CD4-positive, alpha-beta memory T cell (primary cell): ENCODE data around the gene KSR1. TPM values are rescaled to one million over a fixed set of nuclear protein-coding genes. Genes with fewer than 3 reads are reported as not detected.
A peak's percentile ranks its signal among the peaks of the same experiment; 100 is the strongest.
"Not testable (repeated sequence)": the region's sequence is repeated elsewhere in the genome, so short reads cannot be mapped to it uniquely, and the experiment has no call there.

Experiments
- CTCF ChIA-PET: fragments of 350-600 bp; sonication (Branson Sonifier 250); formaldehyde crosslinking; loops from one replicate; lab custom pipeline; 2021; ENCODE audit warnings: inconsistent platforms; ENCODE audit not compliant: partially characterized antibody; lab: Charles Lee
- POLR2A ChIA-PET: fragments of 350-600 bp; sonication (Branson Sonifier 250); formaldehyde crosslinking; loops from one replicate; lab custom pipeline; 2021; ENCODE audit not compliant: partially characterized antibody; lab: Charles Lee
- DNase-seq, 5 donors: peaks; one replicate each; pipeline versions ENCODE4 v3.0.0 to v3.0.0-alpha.2; 2020 to 2022; ENCODE audit warnings: mixed read lengths in 1 of 5
- H3K27ac ChIP-seq: one replicate; pipeline ENCODE4 v1.7.0; 2013; ENCODE audit warnings: low read depth, low read length
- H3K27me3 ChIP-seq: 2 replicates; pipeline ENCODE4 v1.7.0; 2013; ENCODE audit warnings: mild to moderate bottlenecking, low read length, moderate library complexity; ENCODE audit not compliant: insufficient read depth
- H3K36me3 ChIP-seq: 2 replicates; pipeline ENCODE4 v1.7.0; 2013; ENCODE audit warnings: mild to moderate bottlenecking, low read length, moderate library complexity; ENCODE audit not compliant: insufficient read depth
- H3K4me1 ChIP-seq: 2 replicates; pipeline ENCODE4 v1.7.0; 2013; ENCODE audit warnings: mild to moderate bottlenecking, low read length, moderate library complexity; ENCODE audit not compliant: insufficient read depth
- H3K4me3 ChIP-seq, 2 donors: one replicate each; pipeline ENCODE4 v1.7.0; 2013; ENCODE audit warnings: low read length in 2 of 2, mild to moderate bottlenecking in 1 of 2
- H3K9me3 ChIP-seq, 2 donors: one replicate each; pipeline ENCODE4 v1.7.0; 2013; ENCODE audit warnings: low read length in 2 of 2, control low read depth in 1 of 2; ENCODE audit not compliant: control insufficient read depth in 1 of 2
- H3K27ac Mint-ChIP-seq, 7 donors: one replicate each; pipeline ENCODE4 v1.8.0; 2020 to 2021; ENCODE audit warnings: mixed read lengths in 7 of 7, mild to moderate bottlenecking in 6 of 7, inconsistent platforms in 3 of 7, moderate library complexity in 3 of 7
- H3K27me3 Mint-ChIP-seq, 2 donors: one replicate each; pipeline ENCODE4 v1.8.0; 2020 to 2021; ENCODE audit warnings: mixed read lengths in 2 of 2
- H3K36me3 Mint-ChIP-seq, 2 donors: one replicate each; pipeline ENCODE4 v1.8.0; 2020 to 2021; ENCODE audit warnings: mixed read lengths in 2 of 2, inconsistent platforms in 1 of 2, mild to moderate bottlenecking in 1 of 2
- H3K4me1 Mint-ChIP-seq, 4 donors: one replicate each; pipeline ENCODE4 v1.8.0; 2020 to 2021; ENCODE audit warnings: mixed read lengths in 4 of 4, mild to moderate bottlenecking in 1 of 4
- H3K4me3 Mint-ChIP-seq, 8 donors: one replicate each; pipeline ENCODE4 v1.8.0; 2020 to 2021; ENCODE audit warnings: mixed read lengths in 8 of 8, mild to moderate bottlenecking in 7 of 8, moderate library complexity in 6 of 8, inconsistent platforms in 3 of 8
- H3K9me3 Mint-ChIP-seq, 8 donors: one replicate each; pipeline ENCODE4 v1.8.0; 2020 to 2021; ENCODE audit warnings: mixed read lengths in 8 of 8, mild to moderate bottlenecking in 5 of 8, inconsistent platforms in 3 of 8, moderate library complexity in 1 of 8
- intact Hi-C: fragments of 100-400 bp; cut with micrococcal nuclease; formaldehyde crosslinking; loops from one replicate; pipeline ENCODE4 v1.15.1; 2023
- polyA plus RNA-seq, 2 donors: library from polyadenylated mRNA; unstranded; fragments of 300-500 nt; fragmentation: Illumina TruSeq; gene quantifications; one replicate each; pipeline ENCODE4 v1.2.3, GENCODE V29; 2021
- total RNA-seq, 2 experiments: library from RNA; stranded (reverse); gene quantifications; one replicate each; pipeline ENCODE4 v1.2.3, GENCODE V29; 2021

Gene KSR1
- total and polyA plus RNA-seq, 4 experiments from 2014 or later, result 0.77 to 40.0 (median 18.7) TPM

DNA sequence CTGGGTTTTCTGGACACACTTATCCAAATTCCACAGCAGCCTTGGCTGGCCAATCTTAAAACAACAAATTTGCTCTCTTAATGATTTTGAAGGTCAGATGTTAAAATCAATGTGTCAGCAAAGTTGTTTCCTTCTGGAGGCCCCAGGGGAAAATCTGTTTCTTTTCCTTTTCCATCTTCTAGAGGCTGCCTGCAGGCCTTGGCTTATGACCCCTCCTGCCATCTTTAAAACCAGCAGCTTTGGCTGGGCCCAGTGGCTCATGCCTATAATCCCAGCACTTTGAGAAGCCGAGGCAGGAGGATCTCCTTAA is 177.7 kb downstream of the KSR1 start:
- ChIA-PET POLR2A (no interaction called here), CTCF (interaction anchor here (1.5 to 6.0 kb wide), 3 partner anchors 17 to 32 kb away, joined by 5 to 51 read pairs (median 30); no protein-coding TSS in a partner anchor)
- no peak overlapping the region for H3K4me3 Mint-ChIP-seq
- Histone ChIP-seq H3K9me3 (no peaks in the 10 kb centered on the region), H3K27ac (no peak overlapping the region), H3K4me3 (no peak overlapping the region), H3K36me3 (peaks cover 3% of the 10 kb centered on the region), H3K4me1 (peaks cover 42% of the 10 kb centered on the region), H3K27me3 (no peaks in the 10 kb centered on the region)
- no peaks in the 10 kb centered on the region for H3K9me3 Mint-ChIP-seq
- H3K4me1 Mint-ChIP-seq, result peaks cover 28 to 57% (median 31%) of the 10 kb centered on the region in 4 donors
- H3K27me3 Mint-ChIP-seq, result no peaks in the 10 kb centered on the region
- peaks cover 10 to 12% of the 10 kb centered on the region in 2 donors for H3K36me3 Mint-ChIP-seq
- H3K27ac Mint-ChIP-seq, result peak overlapping the region in 1 of 7 donors; percentile 24
- intact Hi-C loops, result no loop called here
- no peak for DNase-seq

DNA sequence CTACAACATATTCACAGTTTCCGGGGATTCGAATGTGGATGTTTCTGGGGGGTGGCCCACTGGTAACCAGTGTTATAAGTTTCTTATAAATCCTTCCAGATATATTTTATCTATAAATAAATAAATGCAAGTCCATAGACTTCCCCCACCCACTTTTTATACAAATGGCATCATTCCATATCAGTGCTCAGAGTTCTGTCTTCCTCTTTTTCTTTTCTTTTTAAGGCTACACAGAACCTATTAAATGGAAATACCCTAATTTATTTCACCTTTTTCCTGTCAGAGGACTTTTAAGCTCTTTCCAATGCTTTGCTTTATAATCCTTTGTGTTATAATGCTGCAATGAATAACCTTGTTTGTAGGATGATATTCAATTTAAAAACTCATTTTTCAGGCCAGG is 178.5 kb downstream of the KSR1 start:
- peak overlapping the region in 5 of 7 donors; percentile 9 to 77 (median 53) for H3K27ac Mint-ChIP-seq
- H3K9me3 Mint-ChIP-seq, result no peaks in the 10 kb centered on the region
- peak overlapping the region in 2 of 8 donors; percentile 62 to 76 for H3K4me3 Mint-ChIP-seq
- Histone ChIP-seq H3K4me3 (no peak overlapping the region), H3K36me3 (peaks cover 4% of the 10 kb centered on the region), H3K4me1 (peaks cover 42% of the 10 kb centered on the region), H3K27me3 (no peaks in the 10 kb centered on the region), H3K9me3 (no peaks in the 10 kb centered on the region), H3K27ac (no peak overlapping the region)
- ChIA-PET CTCF (interaction anchor here (1.5 to 6.0 kb wide), 3 partner anchors 16 to 33 kb away, joined by 5 to 51 read pairs (median 30); no protein-coding TSS in a partner anchor), POLR2A (no interaction called here)
- peaks cover 10 to 14% of the 10 kb centered on the region in 2 donors for H3K36me3 Mint-ChIP-seq
- H3K27me3 Mint-ChIP-seq, result no peaks in the 10 kb centered on the region
- no peak for DNase-seq
- H3K4me1 Mint-ChIP-seq, result peaks cover 24 to 56% (median 29%) of the 10 kb centered on the region in 4 donors
- intact Hi-C loops, result no loop called here

DNA sequence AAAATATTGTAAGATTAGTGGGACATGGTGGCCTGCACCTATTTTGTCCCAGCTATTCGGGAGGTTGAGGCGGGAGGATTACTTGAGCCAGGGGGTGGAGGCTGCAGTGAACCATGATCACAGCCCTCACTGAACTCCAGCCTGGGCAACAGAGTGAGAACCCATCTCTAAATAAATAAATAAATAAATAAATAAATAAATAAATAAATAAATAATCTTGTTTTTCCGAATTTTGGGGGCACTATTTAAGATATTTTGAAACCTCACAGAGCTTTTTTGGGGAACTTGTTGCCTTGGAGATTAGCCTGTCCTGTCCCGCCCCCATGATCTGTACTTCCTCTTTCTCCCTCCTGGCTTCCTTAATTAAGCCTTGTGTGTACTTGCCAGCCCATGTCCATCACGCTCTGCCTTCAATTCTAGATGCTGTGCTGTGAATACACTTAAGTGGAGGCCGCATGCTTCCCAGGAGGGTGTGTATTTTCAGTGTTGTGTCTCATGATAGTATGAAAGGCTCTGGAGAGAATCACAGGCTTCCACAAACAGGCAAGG is 179.1 kb downstream of the KSR1 start:
- Mint-ChIP-seq H3K27ac (peak overlapping the region in 3 of 7 donors; percentile 28 to 83 (median 60)), H3K27me3 (no peaks in the 10 kb centered on the region), H3K36me3 (peaks cover 15 to 19% of the 10 kb centered on the region in 2 donors), H3K4me1 (peaks cover 18 to 51% (median 23%) of the 10 kb centered on the region in 4 donors), H3K9me3 (no peaks in the 10 kb centered on the region), H3K4me3 (no peak overlapping the region)
- Histone ChIP-seq H3K36me3 (peaks cover 8% of the 10 kb centered on the region), H3K27me3 (no peaks in the 10 kb centered on the region), H3K4me1 (peaks cover 36% of the 10 kb centered on the region), H3K9me3 (no peaks in the 10 kb centered on the region), H3K27ac (no peak overlapping the region), H3K4me3 (no peak overlapping the region)
- ChIA-PET POLR2A (no interaction called here), CTCF (interaction anchor here (1.5 to 6.0 kb wide), 3 partner anchors 16 to 34 kb away, joined by 5 to 51 read pairs (median 30); no protein-coding TSS in a partner anchor)
- intact Hi-C loops, result no loop called here
- no peak for DNase-seq

DNA sequence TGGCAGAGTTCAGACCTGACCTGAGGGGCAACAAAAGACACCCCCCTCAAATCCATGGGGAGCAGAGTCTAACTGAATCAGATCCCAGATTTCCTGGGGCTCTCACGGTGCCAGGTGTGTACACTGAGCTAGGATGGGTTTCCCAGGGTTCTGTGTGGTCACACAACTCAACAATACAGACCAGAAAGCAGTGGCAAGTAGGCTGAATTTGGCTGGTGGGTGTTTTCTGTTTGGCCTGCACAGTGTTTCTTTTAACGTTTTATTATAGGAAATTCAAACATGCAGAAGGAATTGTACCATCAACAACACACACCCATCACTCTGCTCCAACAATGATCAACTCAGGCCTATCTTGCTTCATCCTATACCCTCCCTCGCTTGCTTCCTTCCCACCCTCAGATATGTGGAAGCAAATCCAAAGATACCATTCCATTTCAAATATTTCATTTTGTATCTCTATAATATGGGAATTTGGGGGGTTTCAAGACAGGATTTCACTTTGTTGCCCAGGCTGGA is 179.8 kb downstream of the KSR1 start:
- POLR2A ChIA-PET, result not testable (repeated sequence)

DNA sequence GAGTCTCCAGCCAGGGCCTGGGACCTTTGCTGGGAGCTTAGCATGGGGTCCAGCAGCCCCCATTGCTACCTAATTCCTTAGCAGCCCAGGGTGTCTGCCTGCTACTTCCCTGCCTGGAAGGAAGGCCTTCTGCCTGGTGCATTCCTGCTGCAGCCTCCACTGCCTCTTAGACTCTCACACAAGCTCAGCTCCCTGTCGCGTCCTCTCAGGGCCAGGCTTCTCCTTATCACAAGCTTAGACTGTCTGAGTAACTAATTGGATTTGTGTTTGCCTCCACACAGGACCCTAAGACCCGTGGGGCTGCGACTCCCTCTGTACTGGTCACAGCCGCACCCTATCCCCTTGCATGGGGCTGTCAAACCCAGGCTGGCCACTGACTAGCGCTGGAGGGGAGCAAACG is 181.6 kb downstream of the KSR1 start:
- DNase-seq, H3K4me3 Mint-ChIP-seq, H3K4me3 ChIP-seq, H3K9me3 Mint-ChIP-seq, H3K27me3 Mint-ChIP-seq, H3K27ac ChIP-seq, H3K9me3 ChIP-seq, intact Hi-C loops, H3K27me3 ChIP-seq, POLR2A ChIA-PET: not testable (repeated sequence)
- peak overlapping the region in 1 of 7 donors; percentile 22 for H3K27ac Mint-ChIP-seq
- H3K36me3 Mint-ChIP-seq, result peaks cover 25 to 30% of the 10 kb centered on the region in 2 donors
- H3K4me1 Mint-ChIP-seq, result peaks cover 5 to 27% (median 12%) of the 10 kb centered on the region in 4 donors
- Histone ChIP-seq H3K4me1 (peaks cover 16% of the 10 kb centered on the region), H3K36me3 (peaks cover 15% of the 10 kb centered on the region)
- CTCF ChIA-PET, result interaction anchor here (2.0 kb wide), 1 partner anchor 14 kb away, joined by 7 read pairs; no protein-coding TSS in a partner anchor

More for the DNA sequence above, 179.8 kb downstream of the KSR1 start:
- CTCF ChIA-PET, result interaction anchor here (1.0 to 1.4 kb wide), 2 partner anchors 19 to 36 kb away, joined by 3 to 5 read pairs; no protein-coding TSS in a partner anchor
- intact Hi-C loops, H3K27me3 Mint-ChIP-seq, H3K4me3 ChIP-seq, H3K9me3 ChIP-seq, H3K4me3 Mint-ChIP-seq, H3K27me3 ChIP-seq, H3K9me3 Mint-ChIP-seq, DNase-seq, H3K27ac ChIP-seq: not testable (repeated sequence)
- Histone ChIP-seq H3K4me1 (peaks cover 31% of the 10 kb centered on the region), H3K36me3 (peaks cover 15% of the 10 kb centered on the region)
- peak overlapping the region in 3 of 7 donors; percentile 11 to 63 (median 31) for H3K27ac Mint-ChIP-seq
- H3K36me3 Mint-ChIP-seq, result peaks cover 17 to 23% of the 10 kb centered on the region in 2 donors
- peaks cover 13 to 44% (median 17%) of the 10 kb centered on the region in 4 donors for H3K4me1 Mint-ChIP-seq

DNA sequence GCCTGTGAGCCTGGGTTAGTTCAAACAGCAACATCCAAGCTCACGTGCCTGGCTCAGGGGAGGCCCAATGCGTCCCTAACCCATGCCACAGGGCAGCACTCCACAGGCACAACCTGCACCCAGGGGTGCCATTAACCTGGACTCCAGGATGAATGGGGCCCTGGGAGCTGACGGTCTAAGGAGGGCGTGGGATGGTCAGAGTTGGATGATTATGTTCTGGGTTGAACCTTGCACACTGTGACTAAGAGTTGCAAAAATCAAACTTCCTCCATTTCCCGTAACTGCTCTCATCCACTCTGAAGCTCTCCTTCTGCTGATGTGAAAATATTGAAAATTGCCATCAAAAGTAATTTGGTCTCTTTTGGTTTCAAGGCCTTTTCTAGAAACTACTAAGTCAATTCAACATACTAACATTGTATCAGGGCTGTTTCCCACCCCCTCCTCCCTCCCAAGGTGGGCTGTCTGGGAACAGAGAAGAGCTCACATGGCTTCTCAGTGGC is 182.2 kb downstream of the KSR1 start:
- H3K27ac ChIP-seq, H3K27me3 ChIP-seq, H3K27ac Mint-ChIP-seq, H3K27me3 Mint-ChIP-seq, H3K9me3 Mint-ChIP-seq, H3K9me3 ChIP-seq, H3K4me3 Mint-ChIP-seq, POLR2A ChIA-PET, H3K4me3 ChIP-seq, intact Hi-C loops, DNase-seq: not testable (repeated sequence)
- H3K4me1 ChIP-seq, result peaks cover 10% of the 10 kb centered on the region
- CTCF ChIA-PET, result interaction anchor here (1.8 to 2.0 kb wide), 2 partner anchors 13 to 39 kb away, joined by 4 to 7 read pairs; no protein-coding TSS in a partner anchor
- peaks cover 25 to 33% of the 10 kb centered on the region in 2 donors for H3K36me3 Mint-ChIP-seq
- peaks cover 5 to 21% (median 9%) of the 10 kb centered on the region in 4 donors for H3K4me1 Mint-ChIP-seq
- peaks cover 15% of the 10 kb centered on the region for H3K36me3 ChIP-seq

DNA sequence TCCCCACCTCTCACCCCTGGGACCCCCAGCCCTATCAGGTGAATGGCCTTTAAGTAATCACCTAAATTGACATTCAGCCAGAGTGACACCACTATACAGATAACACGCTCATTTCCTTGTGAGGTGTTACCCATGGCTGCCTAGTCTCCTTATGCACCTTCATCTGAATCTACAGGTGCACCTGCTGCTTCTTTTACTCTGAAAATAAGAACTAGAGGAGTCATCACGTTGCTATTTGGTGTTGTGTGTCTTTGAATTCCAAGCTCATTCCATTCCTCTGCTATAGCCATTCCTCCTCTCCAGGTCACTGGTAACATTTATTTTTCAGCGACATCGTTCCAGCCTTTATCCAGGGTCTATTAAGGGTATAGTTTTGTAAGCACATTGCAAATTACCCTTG is 184.5 kb downstream of the KSR1 start:
- Mint-ChIP-seq H3K27me3 (no peaks in the 10 kb centered on the region), H3K9me3 (no peaks in the 10 kb centered on the region), H3K36me3 (peaks cover 25 to 40% of the 10 kb centered on the region in 2 donors), H3K4me3 (no peak overlapping the region), H3K4me1 (peaks cover 0 to 5% (median under 1%) of the 10 kb centered on the region in 4 donors), H3K27ac (no peak overlapping the region)
- Histone ChIP-seq H3K4me3 (no peak overlapping the region), H3K4me1 (peaks cover 2% of the 10 kb centered on the region), H3K27ac (no peak overlapping the region), H3K27me3 (no peaks in the 10 kb centered on the region), H3K36me3 (peaks cover 15% of the 10 kb centered on the region), H3K9me3 (no peaks in the 10 kb centered on the region)
- CTCF ChIA-PET, result interaction anchor here (1.1 to 2.1 kb wide), 4 partner anchors 10 to 41 kb away, joined by 3 to 10 read pairs (median 6); no protein-coding TSS in a partner anchor
- POLR2A ChIA-PET, result no interaction called here
- intact Hi-C loops, result no loop called here
- DNase-seq, result no peak
